Measurements from ENCODE around the gene FBXO8. TPM values are rescaled to one million over a fixed set of nuclear protein-coding genes. Genes with fewer than 3 reads are reported as not detected.

Gene FBXO8
- total RNA-seq, 1 donor from 2014 or later, result 39.1 TPM

- no peak overlapping the region for H3K4me3 ChIP-seq
- peaks cover 4% of the 10 kb centered on the region for H3K36me3 ChIP-seq
- H3K4me1 ChIP-seq, result no peaks in the 10 kb centered on the region
- DNase-seq, result no peak
- H3K27me3 ChIP-seq (ENCODE audit: low read depth), result no peaks in the 10 kb centered on the region
- intact Hi-C loops (cut with DNase I), result no loop called here
- no peak for ATAC-seq
- TF ChIP-seq, protein P1, sequence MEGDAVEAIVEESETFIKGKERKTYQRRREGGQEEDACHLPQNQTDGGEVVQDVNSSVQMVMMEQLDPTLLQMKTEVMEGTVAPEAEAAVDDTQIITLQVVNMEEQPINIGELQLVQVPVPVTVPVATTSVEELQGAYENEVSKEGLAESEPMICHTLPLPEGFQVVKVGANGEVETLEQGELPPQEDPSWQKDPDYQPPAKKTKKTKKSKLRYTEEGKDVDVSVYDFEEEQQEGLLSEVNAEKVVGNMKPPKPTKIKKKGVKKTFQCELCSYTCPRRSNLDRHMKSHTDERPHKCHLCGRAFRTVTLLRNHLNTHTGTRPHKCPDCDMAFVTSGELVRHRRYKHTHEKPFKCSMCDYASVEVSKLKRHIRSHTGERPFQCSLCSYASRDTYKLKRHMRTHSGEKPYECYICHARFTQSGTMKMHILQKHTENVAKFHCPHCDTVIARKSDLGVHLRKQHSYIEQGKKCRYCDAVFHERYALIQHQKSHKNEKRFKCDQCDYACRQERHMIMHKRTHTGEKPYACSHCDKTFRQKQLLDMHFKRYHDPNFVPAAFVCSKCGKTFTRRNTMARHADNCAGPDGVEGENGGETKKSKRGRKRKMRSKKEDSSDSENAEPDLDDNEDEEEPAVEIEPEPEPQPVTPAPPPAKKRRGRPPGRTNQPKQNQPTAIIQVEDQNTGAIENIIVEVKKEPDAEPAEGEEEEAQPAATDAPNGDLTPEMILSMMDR (IDR thresholded peaks at IDR 0.05), result no peak
- H3K9me3 ChIP-seq, result no peaks in the 10 kb centered on the region
- H3K27ac ChIP-seq, result no peak overlapping the region
Observed at GRCh38 chr4:174245714-174246113, 37.8 kb downstream of the FBXO8 start.

- intact Hi-C loops (cut with DNase I), result no loop called here
- H3K9me3 ChIP-seq, result no peaks in the 10 kb centered on the region
Observed at GRCh38 chr4:174244441-174244840, 39.0 kb downstream of the FBXO8 start.

DNA sequence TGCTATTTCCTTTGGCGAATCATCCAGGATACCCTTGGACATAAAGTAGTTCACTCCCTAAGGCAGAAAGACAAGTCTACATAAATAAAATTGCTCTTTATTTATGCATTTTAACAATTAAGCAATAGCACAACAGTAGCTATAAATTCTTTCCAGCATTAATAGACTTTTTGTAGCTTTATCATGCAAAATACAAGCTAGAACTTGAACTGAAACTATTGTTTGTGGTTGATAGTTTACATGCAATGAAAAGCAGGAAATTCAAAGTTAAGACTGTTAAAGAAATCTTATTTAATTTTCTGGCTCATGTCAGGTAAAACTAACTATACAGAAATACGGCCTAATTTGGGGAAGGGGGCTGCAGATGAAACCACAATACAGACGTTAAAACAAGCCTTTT is 42.3 kb downstream of the FBXO8 start:
- Histone ChIP-seq H3K36me3 (peaks cover 27% of the 10 kb centered on the region), H3K27me3 (ENCODE audit: low read depth) (no peaks in the 10 kb centered on the region), H3K4me1 (no peaks in the 10 kb centered on the region), H3K27ac (no peak overlapping the region), H3K4me3 (no peak overlapping the region), H3K9me3 (no peaks in the 10 kb centered on the region)
- DNase-seq (no peak), ATAC-seq (no peak)
- intact Hi-C loops (cut with DNase I), result no loop called here
- TF ChIP-seq, protein P1 (IDR thresholded peaks at IDR 0.05), result no peak

More at GRCh38 chr4:174244441-174244840, 39.0 kb downstream of the FBXO8 start:
- H3K27ac ChIP-seq, result no peak overlapping the region
- peaks cover 14% of the 10 kb centered on the region for H3K36me3 ChIP-seq
- DNase-seq, result no peak
- TF ChIP-seq, protein P1 (IDR thresholded peaks at IDR 0.05), result no peak
- ATAC-seq, result no peak
- H3K4me1 ChIP-seq, result no peaks in the 10 kb centered on the region
- no peak overlapping the region for H3K4me3 ChIP-seq
- no peaks in the 10 kb centered on the region for H3K27me3 ChIP-seq (ENCODE audit: low read depth)

DNA sequence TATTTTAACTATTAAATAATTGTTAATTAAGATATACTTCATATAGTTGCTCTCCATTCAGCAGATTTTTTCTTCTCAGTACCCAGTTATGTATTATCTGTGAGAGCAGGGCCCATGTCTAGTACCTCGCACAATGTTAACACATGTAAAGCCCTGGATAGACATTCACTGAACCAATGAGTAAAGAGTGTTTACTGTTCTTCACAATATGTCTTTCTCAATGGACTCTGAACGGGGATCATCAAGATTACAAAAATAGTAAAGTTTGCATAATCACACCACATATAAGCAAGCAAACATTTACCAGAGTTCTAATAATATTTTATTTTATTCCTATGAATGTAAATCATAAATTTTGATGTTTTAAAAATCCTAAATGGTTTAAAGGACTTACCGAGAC is 47.1 kb downstream of the FBXO8 start:
- intact Hi-C loops (cut with DNase I), result no loop called here
- peaks cover 30% of the 10 kb centered on the region for H3K36me3 ChIP-seq
- ATAC-seq (no peak), DNase-seq (no peak)
- no peaks in the 10 kb centered on the region for H3K4me1 ChIP-seq
- no peaks in the 10 kb centered on the region for H3K9me3 ChIP-seq
- H3K4me3 ChIP-seq, result no peak overlapping the region
- no peaks in the 10 kb centered on the region for H3K27me3 ChIP-seq (ENCODE audit: low read depth)
- no peak overlapping the region for H3K27ac ChIP-seq
- TF ChIP-seq, protein P1 (IDR thresholded peaks at IDR 0.05), result no peak

- ATAC-seq (no peak), DNase-seq (no peak)
- TF ChIP-seq, protein P1 (IDR thresholded peaks at IDR 0.05), result no peak
- intact Hi-C loops (cut with DNase I), result no loop called here
- Histone ChIP-seq H3K27me3 (ENCODE audit: low read depth) (peaks cover 7% of the 10 kb centered on the region), H3K4me3 (no peak overlapping the region), H3K36me3 (no peaks in the 10 kb centered on the region), H3K4me1 (no peaks in the 10 kb centered on the region), H3K27ac (no peak overlapping the region), H3K9me3 (no peaks in the 10 kb centered on the region)
Observed at GRCh38 chr4:174230680-174231079, 52.8 kb downstream of the FBXO8 start.

DNA sequence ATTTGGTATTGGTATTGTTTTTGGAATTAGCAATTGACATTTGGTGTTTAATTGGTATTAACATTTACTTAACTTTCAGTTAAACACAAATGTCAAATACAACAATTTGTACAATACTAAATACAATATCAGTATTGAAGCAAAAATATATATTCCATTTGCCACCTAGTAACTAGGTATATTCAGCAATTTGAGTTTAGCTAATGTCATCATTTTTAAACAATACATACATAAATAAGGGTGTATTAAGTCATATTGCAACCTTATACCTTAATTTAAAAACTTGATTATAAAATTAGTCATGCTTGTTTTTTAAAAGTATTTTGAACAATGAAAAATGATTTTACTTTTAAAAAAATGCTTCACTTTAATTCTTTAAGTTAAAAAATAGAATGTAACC is 53.3 kb downstream of the FBXO8 start:
- Histone ChIP-seq H3K9me3 (no peaks in the 10 kb centered on the region), H3K4me3 (no peak overlapping the region), H3K4me1 (no peaks in the 10 kb centered on the region), H3K36me3 (no peaks in the 10 kb centered on the region), H3K27ac (no peak overlapping the region), H3K27me3 (ENCODE audit: low read depth) (peaks cover 9% of the 10 kb centered on the region)
- TF ChIP-seq, protein P1 (IDR thresholded peaks at IDR 0.05), result no peak
- no peak for DNase-seq
- no peak for ATAC-seq
- intact Hi-C loops (cut with DNase I), result no loop called here
